ENCODE measurements around the gene CALHM3.
"Not testable (repeated sequence)": the region's sequence is repeated elsewhere in the genome, so short reads cannot be mapped to it uniquely, and the experiment has no call there.

The CALHM3 gene

DNA sequence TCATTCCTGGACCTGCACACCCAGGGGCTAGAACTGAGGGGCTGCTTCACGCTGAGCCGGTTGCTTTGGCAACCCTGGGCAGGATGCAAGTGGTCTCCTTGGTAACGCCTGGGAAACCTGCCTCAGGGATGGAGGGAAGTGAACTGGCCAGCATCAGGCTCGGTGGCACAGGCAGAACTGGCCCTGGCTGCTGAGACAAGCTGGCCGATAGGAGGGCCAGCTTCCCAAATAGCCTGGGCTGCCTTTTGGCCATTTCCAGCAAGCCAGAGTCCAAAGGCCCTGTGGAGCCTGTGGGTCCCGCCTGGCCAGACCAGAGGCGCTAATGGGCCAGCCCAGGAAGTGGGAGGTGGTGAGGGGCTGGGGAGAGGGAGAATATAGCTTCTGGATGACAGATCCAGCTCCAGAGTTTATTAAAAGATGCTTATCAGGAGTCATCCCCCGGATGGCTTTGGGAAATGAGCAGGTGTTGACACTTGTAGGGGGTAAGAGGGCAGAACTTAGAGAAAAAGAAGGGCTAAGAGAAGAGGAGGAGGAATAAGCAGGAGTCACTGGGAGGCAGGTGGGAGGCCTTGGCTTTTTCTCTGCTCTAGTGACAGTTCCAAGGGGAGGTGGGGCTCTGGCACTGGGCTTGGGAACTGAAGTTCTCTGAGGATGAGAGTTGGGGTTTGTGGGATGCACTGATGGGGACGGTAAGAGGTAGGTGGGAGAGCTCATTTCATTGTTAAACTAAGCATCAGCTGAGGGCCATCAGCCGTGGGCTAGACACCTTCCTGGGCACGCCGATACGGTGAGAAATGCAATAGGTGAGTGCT, 24.0 kb upstream of the CALHM3 start:
- DNase-seq (ENCODE audit: low read depth): no peak

GRCh38 chr10:103501186-103501585, 22.1 kb upstream of the CALHM3 start:
- DNase-seq (ENCODE audit: low read depth): no peak

DNA sequence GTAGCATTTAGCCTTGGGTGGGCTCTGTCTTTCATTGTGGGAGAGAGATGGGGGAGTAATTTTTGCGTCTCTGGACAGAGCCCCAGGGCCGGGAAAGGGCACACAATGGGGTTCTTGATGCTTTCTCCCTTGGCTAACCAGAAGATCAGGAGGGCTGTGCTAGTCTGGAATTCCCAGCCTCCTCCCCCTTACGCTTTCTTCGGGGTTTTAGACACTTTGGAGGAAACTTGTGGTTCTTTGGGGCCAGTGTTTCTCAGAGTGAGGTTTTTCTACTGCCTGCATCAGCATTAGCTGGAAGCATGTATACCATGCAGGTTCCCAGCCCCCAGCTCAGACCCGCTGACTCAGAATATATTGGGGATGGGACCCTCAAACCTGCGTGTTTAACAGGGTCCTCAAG, 21.4 kb upstream of the CALHM3 start:
- DNase-seq (ENCODE audit: low read depth): no peak

DNA sequence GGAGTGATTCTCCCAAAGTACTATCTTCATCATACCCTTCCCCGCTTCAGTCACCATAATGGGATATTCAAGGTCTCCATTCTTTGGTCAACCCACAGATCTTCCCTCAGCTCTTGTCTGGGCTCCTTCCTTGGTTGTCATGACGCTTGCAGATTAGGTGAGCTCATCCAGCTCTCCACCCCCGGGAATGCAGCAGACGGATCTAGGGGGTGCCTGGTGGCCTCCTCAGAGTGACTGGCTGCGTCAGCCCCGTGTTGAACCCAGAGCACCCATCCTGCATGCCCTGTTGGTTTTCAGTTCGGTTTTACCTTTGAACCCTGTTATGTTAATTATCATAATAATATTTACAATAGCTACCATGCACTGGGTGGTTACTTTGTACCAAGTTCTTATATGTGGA, 20.8 kb upstream of the CALHM3 start:
- no peak for DNase-seq (ENCODE audit: low read depth)

DNA sequence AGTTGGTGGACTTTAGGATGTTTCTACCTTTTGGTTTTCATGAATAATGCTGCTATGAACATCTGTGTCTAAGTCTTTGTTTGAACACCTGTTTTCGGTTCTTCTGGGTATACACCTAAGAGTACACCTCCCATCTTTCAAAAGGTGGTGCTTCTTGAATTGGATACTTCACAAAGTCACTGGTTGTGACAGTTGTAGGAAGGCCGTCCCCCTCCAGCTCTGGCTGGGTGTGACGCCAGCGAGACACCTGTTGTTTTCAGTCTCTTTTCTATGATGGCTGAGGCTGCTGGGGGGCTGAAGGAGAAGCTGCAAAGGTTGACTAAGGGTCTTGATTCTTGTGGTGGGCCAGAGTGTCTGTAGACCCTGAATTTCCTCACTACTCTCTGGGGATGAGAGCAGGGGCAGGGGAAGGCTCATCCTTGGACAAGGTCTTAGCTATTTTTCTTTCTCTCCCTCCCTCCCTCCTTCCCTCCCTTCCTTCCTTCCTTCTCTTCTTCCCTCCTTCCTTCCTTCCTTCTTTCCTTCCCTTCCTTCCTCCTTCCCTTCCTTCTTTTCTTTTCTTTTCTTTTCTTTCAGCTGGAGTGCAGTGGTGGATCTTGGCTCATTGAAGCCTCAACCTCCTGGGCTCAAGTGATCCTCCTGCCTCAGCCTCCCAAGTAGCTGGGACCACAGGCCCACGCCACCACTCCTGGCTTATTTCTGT, 20.0 kb upstream of the CALHM3 start:
- no peak for DNase-seq (ENCODE audit: low read depth)

DNA sequence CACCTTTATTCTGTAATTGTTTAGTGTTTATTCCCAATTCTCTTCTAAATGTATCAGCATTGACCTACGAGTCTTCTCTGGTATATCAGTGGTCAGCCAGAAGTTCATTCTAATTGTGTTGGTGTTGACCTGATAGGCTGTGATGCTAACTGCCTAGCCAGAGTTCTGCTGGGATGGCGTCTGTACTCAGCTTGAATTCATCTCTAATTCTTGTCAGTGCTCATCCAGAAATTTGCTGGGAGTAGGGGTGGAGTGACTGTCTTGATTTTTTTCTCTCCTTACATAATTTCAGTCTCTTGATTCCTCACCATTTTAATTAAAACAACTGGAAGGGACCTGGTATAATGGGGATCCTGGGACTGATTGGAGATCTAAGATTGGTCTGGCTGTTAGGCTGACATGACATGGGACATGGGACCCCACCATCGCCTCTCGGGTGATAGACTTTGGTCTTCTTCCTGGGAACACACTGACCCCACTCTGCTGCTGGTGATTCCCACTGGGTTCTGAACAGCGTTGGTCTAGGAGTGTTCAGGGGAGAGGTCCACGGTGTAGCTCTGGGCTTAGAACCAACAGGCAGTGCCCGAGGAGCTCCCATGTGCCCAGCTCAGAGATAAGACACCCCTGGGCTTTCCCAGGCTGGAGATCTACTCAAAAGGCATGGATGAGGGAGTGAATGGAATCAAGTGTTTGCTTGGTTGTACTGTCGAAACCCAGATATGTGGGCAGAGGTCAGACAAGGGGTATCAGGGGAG, 18.3 kb upstream of the CALHM3 start:
- no peak for DNase-seq (ENCODE audit: low read depth)

DNA sequence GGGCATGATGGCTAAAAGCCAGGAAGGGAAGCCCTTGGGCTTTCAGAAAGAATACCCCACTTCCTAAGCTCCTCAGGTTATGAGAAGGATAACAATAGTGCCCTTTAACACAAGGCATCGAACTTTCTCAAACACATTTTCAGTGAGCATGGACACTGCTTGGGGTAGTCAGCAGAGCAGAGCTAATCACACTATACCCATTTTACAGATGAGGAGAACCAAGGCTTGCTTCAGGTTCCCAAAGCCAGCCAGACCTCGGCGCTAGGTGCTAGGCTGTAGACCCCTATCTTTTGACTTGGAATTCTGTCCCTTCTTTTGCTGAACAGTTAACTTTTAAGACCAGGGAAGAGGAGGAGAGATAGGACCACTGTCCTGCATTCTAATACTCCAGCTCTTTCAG, 16.3 kb upstream of the CALHM3 start:
- DNase-seq (ENCODE audit: low read depth): no peak

DNA sequence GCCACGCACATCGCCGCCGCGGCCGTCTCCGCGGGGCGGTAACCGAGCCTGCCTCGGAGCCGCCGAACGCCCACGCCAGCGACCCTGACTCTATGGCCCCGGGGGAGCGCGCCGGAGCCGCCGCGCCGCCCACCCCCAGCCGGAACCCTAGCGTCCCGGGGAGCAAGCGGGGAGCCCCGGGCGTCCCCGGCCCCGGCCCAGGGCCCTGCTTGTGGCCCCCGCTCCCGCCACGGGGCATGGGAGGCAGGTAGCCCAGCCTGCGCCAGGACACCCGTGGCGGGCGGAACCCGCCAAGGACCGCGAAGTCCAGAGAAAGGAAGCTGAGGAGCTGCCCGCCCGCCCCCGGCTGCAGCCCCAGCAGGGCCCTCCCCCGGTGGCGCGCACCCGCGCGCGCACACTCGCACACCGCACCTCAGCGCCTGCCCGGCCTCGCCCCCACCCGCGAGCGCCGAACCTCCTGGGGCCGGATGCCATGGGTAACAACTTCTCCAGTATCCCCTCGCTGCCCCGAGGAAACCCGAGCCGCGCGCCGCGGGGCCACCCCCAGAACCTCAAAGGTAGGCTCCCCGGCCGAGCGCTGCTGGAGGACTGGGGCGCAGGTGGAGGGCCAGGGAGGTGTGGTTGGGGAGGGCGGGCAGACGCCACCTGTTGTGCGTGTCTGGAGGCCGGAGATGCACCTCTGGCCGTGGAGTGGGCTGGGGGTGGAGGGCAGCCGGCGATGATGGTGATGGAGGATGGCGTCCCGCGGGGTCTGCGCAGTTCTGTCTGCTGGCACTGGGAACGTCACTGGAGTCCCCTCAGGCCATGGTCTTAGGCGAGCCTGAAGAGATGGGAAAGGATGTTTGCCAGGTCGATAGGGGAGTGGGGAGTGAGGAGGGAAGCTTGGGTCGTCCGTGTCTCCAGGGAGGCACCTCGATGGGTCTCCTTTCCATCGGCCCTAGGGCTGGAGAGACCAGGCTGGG, 15.2 kb upstream of the CALHM3 start:
- DNase-seq (ENCODE audit: low read depth): no peak

GRCh38 chr10:103493362-103493915, 14.4 kb upstream of the CALHM3 start, which contains the start of gene NEURL1:
Gene NEURL1 (plus strand): TSS chr10:103493705. CDS start chr10:103494388, 683 bp downstream.
- no peak for DNase-seq (ENCODE audit: low read depth)

DNA sequence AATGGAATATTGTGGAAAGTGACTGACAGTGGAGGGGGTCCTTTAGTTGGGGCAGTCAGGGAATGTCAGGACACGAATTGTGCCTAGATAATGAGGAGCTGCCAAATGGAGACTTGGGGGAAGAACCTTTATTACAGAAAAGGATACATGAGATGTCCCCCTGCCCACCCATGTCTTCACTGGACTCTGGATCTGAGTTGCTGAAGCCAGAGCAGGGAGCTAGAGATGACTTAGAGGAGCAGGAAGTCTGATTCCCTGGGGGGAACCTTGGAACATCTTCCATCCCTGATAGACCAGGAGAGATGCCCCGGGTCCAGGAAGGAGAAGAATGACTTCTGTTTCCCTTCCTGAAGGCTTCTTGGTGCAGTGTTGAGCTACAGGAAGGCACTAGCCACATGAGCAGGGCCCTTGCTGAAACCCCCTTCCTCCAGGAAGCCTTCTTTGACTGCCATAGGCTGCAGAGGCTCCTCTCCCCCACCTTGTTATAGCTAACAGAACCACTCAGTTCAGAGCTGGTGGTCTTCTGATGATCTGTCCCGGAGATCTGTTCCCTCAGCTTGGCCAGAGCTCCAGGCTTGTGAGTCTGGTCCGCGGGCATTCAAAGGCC, 13.7 kb upstream of the CALHM3 start:
- DNase-seq (ENCODE audit: low read depth): no peak

DNA sequence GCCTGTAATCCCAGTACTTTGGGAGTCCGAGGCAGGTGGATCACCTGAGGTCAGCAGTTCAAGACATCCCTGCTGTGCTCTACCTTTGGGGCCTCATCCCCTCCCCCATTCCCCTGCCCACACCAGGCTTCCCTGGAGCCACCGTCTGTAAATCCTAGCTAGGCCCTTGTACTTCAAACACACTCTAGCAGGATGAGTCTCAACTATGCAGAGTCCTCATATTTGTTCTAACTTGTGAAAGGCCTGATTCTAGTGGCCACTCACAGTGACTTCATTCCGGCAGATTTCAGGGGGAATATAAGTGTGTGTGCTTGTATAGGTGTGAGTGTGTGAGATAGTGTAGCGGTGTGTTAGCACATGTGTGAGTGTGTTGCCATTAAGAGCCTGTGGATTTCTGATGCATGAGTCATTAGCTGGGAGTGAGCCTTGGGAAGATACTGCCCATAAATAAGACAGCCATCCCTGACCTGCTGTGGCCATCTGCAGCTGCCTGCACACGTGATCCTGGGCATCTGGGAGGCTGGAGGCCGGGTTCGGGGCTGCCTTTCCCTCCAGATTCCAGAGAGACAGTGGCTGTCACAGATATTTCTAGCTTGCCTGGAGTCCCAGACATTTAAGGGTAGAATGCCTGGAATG, 12.8 kb upstream of the CALHM3 start:
- DNase-seq (ENCODE audit: low read depth): no peak

DNA sequence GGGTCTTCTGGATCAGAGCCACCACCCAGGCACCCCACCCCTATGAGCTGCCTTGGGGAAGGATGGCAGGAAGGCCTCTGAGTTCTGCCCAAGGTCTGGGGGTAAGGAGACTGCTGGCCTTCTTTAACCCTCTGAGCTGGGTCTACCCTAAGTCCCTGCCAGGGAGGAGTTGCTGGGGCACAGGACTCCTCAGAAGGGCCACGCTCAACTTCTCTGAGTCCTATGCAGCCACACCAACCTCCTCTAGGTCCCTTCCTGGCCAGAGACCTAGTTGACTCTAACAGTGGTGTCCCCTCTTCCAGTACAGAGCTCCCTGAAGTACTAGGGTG, 11.9 kb upstream of the CALHM3 start:
- DNase-seq (ENCODE audit: low read depth): no peak

GRCh38 chr10:103487410-103487708, 8.3 kb upstream of the CALHM3 start:
- no peak for DNase-seq (ENCODE audit: low read depth)

GRCh38 chr10:103486635-103487409, 7.8 kb upstream of the CALHM3 start:
- DNase-seq (ENCODE audit: low read depth): not testable (repeated sequence)

GRCh38 chr10:103481974-103482531, 3.0 kb upstream of the CALHM3 start:
- DNase-seq (ENCODE audit: low read depth): no peak

GRCh38 chr10:103480521-103480920, 1.5 kb upstream of the CALHM3 start:
- DNase-seq (ENCODE audit: low read depth): no peak

GRCh38 chr10:103478671-103479070, 369 bp downstream of the CALHM3 start:
- no peak for DNase-seq (ENCODE audit: low read depth)

- no peak for DNase-seq (ENCODE audit: low read depth)
These were observed 2.8 kb downstream of the CALHM3 start for GRCh38 chr10:103476046-103476768.

- no peak for DNase-seq (ENCODE audit: low read depth)
These were observed 3.6 kb downstream of the CALHM3 start for GRCh38 chr10:103475437-103475836.

Data from activated T-cell treated with anti-CD3 and anti-CD28 coated beads for 1 hour (primary cell).